Mammary epithelial cell (primary cell): ENCODE measurements around the gene NUAK1.

Experiments
- CTCF ChIP-seq, 2 donors: IDR thresholded peaks in 1 of 2; conservative IDR thresholded peaks in 1 of 2; 2 replicates each; pipeline ENCODE4 v1.5.1; 2011 to 2012; ENCODE audit warnings: inconsistent platforms in 2 of 2, low read length in 2 of 2, mild to moderate bottlenecking in 2 of 2, control low read depth in 1 of 2, low read depth in 1 of 2; ENCODE audit not compliant: insufficient read depth in 1 of 2; ENCODE audit errors: extremely low read depth in 1 of 2
- EZH2 ChIP-seq: IDR thresholded peaks from 2 replicates; pipeline ENCODE4 v1.6.1; 2012; ENCODE audit warnings: low read length, inconsistent platforms, borderline replicate concordance

DNA sequence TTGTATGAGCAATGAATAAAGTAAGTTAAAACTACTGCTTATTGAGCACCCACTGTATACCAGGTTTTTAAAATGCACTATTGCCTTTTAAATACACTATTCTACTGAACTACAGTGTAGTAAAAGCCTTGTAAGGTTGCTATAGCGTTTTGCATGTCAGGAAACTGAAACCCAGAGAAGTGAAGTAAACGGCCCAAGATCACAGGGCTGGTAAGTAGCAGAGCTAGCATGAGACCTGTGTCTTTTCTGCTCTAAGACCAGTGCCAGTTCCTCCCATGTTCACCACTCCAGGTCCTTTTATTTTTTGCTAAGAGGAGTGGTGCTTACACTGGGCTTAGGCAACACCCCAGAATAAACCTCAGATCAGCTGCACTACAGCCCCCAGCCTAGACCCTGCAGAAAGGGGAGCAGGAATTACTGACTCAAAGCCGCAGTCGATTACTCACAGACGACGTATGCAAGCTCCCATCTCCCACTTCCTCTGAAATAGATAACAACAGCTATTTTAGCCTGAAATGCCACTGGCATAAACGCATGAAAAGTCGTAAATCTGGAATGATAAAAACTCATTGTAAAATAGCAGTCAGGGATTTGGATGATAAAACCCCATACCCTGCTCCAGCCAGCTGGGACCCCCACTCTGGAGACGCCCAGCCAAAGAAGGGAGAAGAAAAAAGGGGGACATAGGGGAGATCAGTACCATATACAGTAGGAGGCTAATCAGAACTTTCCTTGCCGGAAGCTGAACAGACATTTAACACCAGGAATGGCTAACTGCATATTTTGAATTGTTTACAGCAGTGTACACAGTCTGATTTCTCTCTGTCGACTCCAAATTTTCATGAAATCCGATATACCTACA is 108.3 kb downstream of the NUAK1 start:
- TF ChIP-seq CTCF (conservative IDR thresholded peaks at IDR 0.05 in 1 of 2, IDR thresholded peaks at IDR 0.05 in 1 of 2; ENCODE audit: extremely low read depth in 1 of 2, insufficient read depth in 1 of 2, low read depth in 1 of 2, low read length in 2 of 2): no peak
- TF ChIP-seq EZH2: no peak
